Measurements from ENCODE around the gene MED26.

GRCh38 chr19:16572332-16573211 lies 55.4 kb downstream of the MED26 start, which contains the start of gene SLC35E1:
- TF ChIP-seq CTCF (conservative IDR thresholded peaks at IDR 0.05; ENCODE audit: low read depth in 2 of 2) (no peak), EZH2 (IDR thresholded peaks at IDR 0.05; ENCODE audit: low read depth, unreplicated experiment) (no peak), JUNB (IDR thresholded peaks at IDR 0.05; ENCODE audit: unreplicated experiment) (no peak), POLR2AphosphoS5 (IDR thresholded peaks at IDR 0.05; ENCODE audit: low read depth) (peak; percentile 90), CREB1 (CRISPR knock-in tag; IDR thresholded peaks at IDR 0.05; ENCODE audit: low read depth) (peak; percentile 99)
